ENCODE results near the gene NUDT6. TPM values are rescaled to one million over a fixed set of nuclear protein-coding genes. Genes with fewer than 3 reads are reported as not detected.
"Not testable (repeated sequence)": the region's sequence is repeated elsewhere in the genome, so short reads cannot be mapped to it uniquely, and the experiment has no call there.

Gene NUDT6
- total RNA-seq, 1 experiment from 2014 or later: 6.1 TPM

GRCh38 chr4:122946142-122946541, 23.7 kb upstream of the NUDT6 start:
- Histone ChIP-seq H3K4me3 (ENCODE audit: low read depth, low read length, poor library complexity, severe bottlenecking) (no peak overlapping the region), H3K27ac (ENCODE audit: low read depth, low read length, poor library complexity, severe bottlenecking) (no peak overlapping the region), H3K4me1 (ENCODE audit: insufficient read depth, low read length, poor library complexity, severe bottlenecking) (no peaks in the 10 kb centered on the region), H3K9me3 (ENCODE audit: low read depth, low read length, poor library complexity, severe bottlenecking) (no peaks in the 10 kb centered on the region), H3K27me3 (replicated peaks; ENCODE audit: insufficient read depth, low read depth, low read length, poor library complexity) (no peaks in the 10 kb centered on the region), H3K36me3 (ENCODE audit: insufficient read depth, low read length, poor library complexity, severe bottlenecking) (peaks cover 39% of the 10 kb centered on the region)
- intact Hi-C loops (cut with micrococcal nuclease; ENCODE audit: unreplicated experiment): no loop called here
- BruUV-seq (replicated peaks): no TSS peak
- DNase-seq (ENCODE audit: low spot score): no peak
- CTCF ChIA-PET: no interaction called here
- POLR2A ChIA-PET (ENCODE audit: low non-redundant PET): no interaction called here
- TF ChIP-seq CTCF (conservative IDR thresholded peaks at IDR 0.05; ENCODE audit: low read depth, low read length) (no peak), EZH2 (IDR thresholded peaks at IDR 0.05; ENCODE audit: borderline replicate concordance, low read depth, low read length, poor library complexity, severe bottlenecking) (no peak)

- H3K27ac ChIP-seq (ENCODE audit: low read depth, low read length, poor library complexity, severe bottlenecking); H3K4me1 ChIP-seq (ENCODE audit: insufficient read depth, low read length, poor library complexity, severe bottlenecking); BruUV-seq (replicated peaks); DNase-seq (ENCODE audit: low spot score); H3K27me3 ChIP-seq (replicated peaks; ENCODE audit: insufficient read depth, low read depth, low read length, poor library complexity); POLR2A ChIA-PET (ENCODE audit: low non-redundant PET); H3K4me3 ChIP-seq (ENCODE audit: low read depth, low read length, poor library complexity, severe bottlenecking); H3K9me3 ChIP-seq (ENCODE audit: low read depth, low read length, poor library complexity, severe bottlenecking); intact Hi-C loops (cut with micrococcal nuclease; ENCODE audit: unreplicated experiment); CTCF ChIA-PET: not testable (repeated sequence)
- H3K36me3 ChIP-seq (ENCODE audit: insufficient read depth, low read length, poor library complexity, severe bottlenecking): peaks cover 35% of the 10 kb centered on the region
Measured at GRCh38 chr4:122945136-122945535, 22.7 kb upstream of the NUDT6 start.

GRCh38 chr4:122932763-122933162, 10.4 kb upstream of the NUDT6 start:
- Histone ChIP-seq H3K4me1 (ENCODE audit: insufficient read depth, low read length, poor library complexity, severe bottlenecking) (no peaks in the 10 kb centered on the region), H3K36me3 (ENCODE audit: insufficient read depth, low read length, poor library complexity, severe bottlenecking) (peaks cover 40% of the 10 kb centered on the region), H3K27ac (ENCODE audit: low read depth, low read length, poor library complexity, severe bottlenecking) (no peak overlapping the region), H3K27me3 (replicated peaks; ENCODE audit: insufficient read depth, low read depth, low read length, poor library complexity) (no peaks in the 10 kb centered on the region), H3K9me3 (ENCODE audit: low read depth, low read length, poor library complexity, severe bottlenecking) (no peaks in the 10 kb centered on the region), H3K4me3 (ENCODE audit: low read depth, low read length, poor library complexity, severe bottlenecking) (no peak overlapping the region)
- no TSS peak for BruUV-seq (replicated peaks)
- ChIA-PET CTCF (interaction anchor here (0.7 kb wide), 1 partner anchor 93 kb away, joined by 4 read pairs; no protein-coding TSS in a partner anchor), POLR2A (ENCODE audit: low non-redundant PET) (no interaction called here)
- no peak for TF ChIP-seq CTCF (conservative IDR thresholded peaks at IDR 0.05; ENCODE audit: low read depth, low read length)
- no peak for TF ChIP-seq EZH2 (IDR thresholded peaks at IDR 0.05; ENCODE audit: borderline replicate concordance, low read depth, low read length, poor library complexity, severe bottlenecking)
- intact Hi-C loops (cut with micrococcal nuclease; ENCODE audit: unreplicated experiment): no loop called here
- DNase-seq (ENCODE audit: low spot score): no peak

- Histone ChIP-seq H3K4me3 (ENCODE audit: low read depth, low read length, poor library complexity, severe bottlenecking) (no peak overlapping the region), H3K36me3 (ENCODE audit: insufficient read depth, low read length, poor library complexity, severe bottlenecking) (peaks cover 38% of the 10 kb centered on the region), H3K27ac (ENCODE audit: low read depth, low read length, poor library complexity, severe bottlenecking) (no peak overlapping the region), H3K9me3 (ENCODE audit: low read depth, low read length, poor library complexity, severe bottlenecking) (no peaks in the 10 kb centered on the region), H3K4me1 (ENCODE audit: insufficient read depth, low read length, poor library complexity, severe bottlenecking) (peaks cover 1% of the 10 kb centered on the region), H3K27me3 (replicated peaks; ENCODE audit: insufficient read depth, low read depth, low read length, poor library complexity) (no peaks in the 10 kb centered on the region)
- no peak for TF ChIP-seq EZH2 (IDR thresholded peaks at IDR 0.05; ENCODE audit: borderline replicate concordance, low read depth, low read length, poor library complexity, severe bottlenecking)
- TF ChIP-seq CTCF (conservative IDR thresholded peaks at IDR 0.05; ENCODE audit: low read depth, low read length): peak; percentile 65
- POLR2A ChIA-PET (ENCODE audit: low non-redundant PET): no interaction called here
- BruUV-seq (replicated peaks): no TSS peak
- peak; percentile 49 for DNase-seq (ENCODE audit: low spot score)
- intact Hi-C loops (cut with micrococcal nuclease; ENCODE audit: unreplicated experiment): no loop called here
- CTCF ChIA-PET: interaction anchor here (0.6 to 1.5 kb wide), 3 partner anchors 214 to 353 kb away, joined by 3 to 4 read pairs (median 3); no protein-coding TSS in a partner anchor
Measured at GRCh38 chr4:122930862-122931261, 8.5 kb upstream of the NUDT6 start.

Data from A673 (cell line).